ENCODE data around the gene NLRP12. TPM values are rescaled to one million over a fixed set of nuclear protein-coding genes. Genes with fewer than 3 reads are reported as not detected.

Gene NLRP12
- total RNA-seq, 1 donor from 2014 or later = not detected

GRCh38 chr19:53810891-53811290 lies 13.2 kb downstream of the NLRP12 start:
- Mint-ChIP-seq H3K36me3 (ENCODE audit: low read depth) (no peaks in the 10 kb centered on the region), H3K4me3 (no peak overlapping the region), H3K27me3 (ENCODE audit: low read depth) (no peaks in the 10 kb centered on the region), H3K4me1 (no peaks in the 10 kb centered on the region), H3K27ac (ENCODE audit: unreplicated experiment) (no peak overlapping the region), H3K9me3 (peaks cover 3% of the 10 kb centered on the region)
- no peak for DNase-seq (ENCODE audit: low read depth, low spot score)
- no peak for TF ChIP-seq CTCF (conservative IDR thresholded peaks at IDR 0.05)

GRCh38 chr19:53810187-53810546 lies 13.9 kb downstream of the NLRP12 start:
- no peaks in the 10 kb centered on the region for H3K4me1 Mint-ChIP-seq
- H3K4me3 Mint-ChIP-seq = no peak overlapping the region
- no peaks in the 10 kb centered on the region for H3K27me3 Mint-ChIP-seq (ENCODE audit: low read depth)
- no peaks in the 10 kb centered on the region for H3K36me3 Mint-ChIP-seq (ENCODE audit: low read depth)
- TF ChIP-seq CTCF (conservative IDR thresholded peaks at IDR 0.05) = no peak
- H3K27ac Mint-ChIP-seq (ENCODE audit: unreplicated experiment) = no peak overlapping the region
- DNase-seq (ENCODE audit: low read depth, low spot score) = no peak
- peaks cover 3% of the 10 kb centered on the region for H3K9me3 Mint-ChIP-seq

- DNase-seq (ENCODE audit: low read depth, low spot score) = no peak
- peaks cover 3% of the 10 kb centered on the region for H3K9me3 Mint-ChIP-seq
- no peak overlapping the region for H3K27ac Mint-ChIP-seq (ENCODE audit: unreplicated experiment)
- H3K4me1 Mint-ChIP-seq = no peaks in the 10 kb centered on the region
- no peaks in the 10 kb centered on the region for H3K27me3 Mint-ChIP-seq (ENCODE audit: low read depth)
- TF ChIP-seq CTCF (conservative IDR thresholded peaks at IDR 0.05) = peak; percentile 38
- H3K36me3 Mint-ChIP-seq (ENCODE audit: low read depth) = no peaks in the 10 kb centered on the region
- no peak overlapping the region for H3K4me3 Mint-ChIP-seq
These were observed 14.5 kb downstream of the NLRP12 start for GRCh38 chr19:53809518-53810186.

GRCh38 chr19:53808710-53809125 lies 15.4 kb downstream of the NLRP12 start:
- H3K9me3 Mint-ChIP-seq = peaks cover 3% of the 10 kb centered on the region
- TF ChIP-seq CTCF (conservative IDR thresholded peaks at IDR 0.05) = peak; percentile 63
- no peak overlapping the region for H3K4me3 Mint-ChIP-seq
- H3K36me3 Mint-ChIP-seq (ENCODE audit: low read depth) = no peaks in the 10 kb centered on the region
- no peak for DNase-seq (ENCODE audit: low read depth, low spot score)
- H3K27ac Mint-ChIP-seq (ENCODE audit: unreplicated experiment) = no peak overlapping the region
- H3K4me1 Mint-ChIP-seq = no peaks in the 10 kb centered on the region
- H3K27me3 Mint-ChIP-seq (ENCODE audit: low read depth) = no peaks in the 10 kb centered on the region

- Mint-ChIP-seq H3K27ac (ENCODE audit: unreplicated experiment) (no peak overlapping the region), H3K27me3 (ENCODE audit: low read depth) (no peaks in the 10 kb centered on the region)
These were observed 22.9 kb downstream of the NLRP12 start for GRCh38 chr19:53801257-53801656.

More at GRCh38 chr19:53801257-53801656, 22.9 kb downstream of the NLRP12 start:
- TF ChIP-seq CTCF (conservative IDR thresholded peaks at IDR 0.05) = no peak
- no peak overlapping the region for H3K4me3 Mint-ChIP-seq
- H3K36me3 Mint-ChIP-seq (ENCODE audit: low read depth) = no peaks in the 10 kb centered on the region
- no peaks in the 10 kb centered on the region for H3K4me1 Mint-ChIP-seq
- no peaks in the 10 kb centered on the region for H3K9me3 Mint-ChIP-seq
- DNase-seq (ENCODE audit: low read depth, low spot score) = no peak

All from neural crest cell (in vitro differentiated cells).